Measurements from ENCODE around the gene EPG5.
"Not testable (repeated sequence)": the region's sequence is repeated elsewhere in the genome, so short reads cannot be mapped to it uniquely, and the experiment has no call there.

Gene EPG5

DNA sequence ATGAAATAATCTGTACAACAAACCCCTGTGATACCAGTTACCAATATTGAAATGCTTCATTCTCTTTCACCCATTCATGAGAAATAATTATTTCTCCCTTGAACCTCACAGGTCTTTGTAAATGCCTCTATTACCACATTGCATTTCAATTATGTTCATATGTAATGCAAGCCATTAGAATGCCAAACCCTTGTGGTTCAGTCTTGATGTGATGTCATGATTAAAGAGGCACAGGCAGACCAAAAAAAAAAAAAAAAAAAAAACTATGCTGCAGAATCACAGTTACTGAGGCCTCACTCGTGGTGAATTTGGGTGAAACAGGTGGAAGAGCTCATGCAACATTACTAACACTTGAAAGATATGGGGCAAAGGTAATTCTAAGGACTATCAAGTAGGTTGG is 9.4 kb upstream of the EPG5 start:
- Histone ChIP-seq H3K9me2 (replicated peaks; ENCODE audit: insufficient read depth, low read length) (no peaks in the 10 kb centered on the region), H4K20me1 (ENCODE audit: low read depth, low read length) (no peaks in the 10 kb centered on the region), H3K79me2 (ENCODE audit: insufficient read depth, low read length) (no peaks in the 10 kb centered on the region), H3K4me2 (ENCODE audit: low read depth, low read length, poor library complexity, severe bottlenecking) (no peak overlapping the region), H3K27me3 (ENCODE audit: low read length) (no peaks in the 10 kb centered on the region), H3K9me3 (ENCODE audit: insufficient read depth, low read length) (no peaks in the 10 kb centered on the region), H3K9ac (ENCODE audit: low read length) (no peak overlapping the region), H2AFZ (ENCODE audit: low read depth, low read length, severe bottlenecking) (no peak overlapping the region), H3K27ac (ENCODE audit: low read depth, low read length) (no peak overlapping the region), H3F3A (ENCODE audit: insufficient read depth) (no peaks in the 10 kb centered on the region), H3K36me3 (ENCODE audit: low read length) (no peaks in the 10 kb centered on the region), H3K4me3 (ENCODE audit: insufficient read depth, low read length, poor library complexity, severe bottlenecking) (no peak overlapping the region)
- TF ChIP-seq, protein P1, sequence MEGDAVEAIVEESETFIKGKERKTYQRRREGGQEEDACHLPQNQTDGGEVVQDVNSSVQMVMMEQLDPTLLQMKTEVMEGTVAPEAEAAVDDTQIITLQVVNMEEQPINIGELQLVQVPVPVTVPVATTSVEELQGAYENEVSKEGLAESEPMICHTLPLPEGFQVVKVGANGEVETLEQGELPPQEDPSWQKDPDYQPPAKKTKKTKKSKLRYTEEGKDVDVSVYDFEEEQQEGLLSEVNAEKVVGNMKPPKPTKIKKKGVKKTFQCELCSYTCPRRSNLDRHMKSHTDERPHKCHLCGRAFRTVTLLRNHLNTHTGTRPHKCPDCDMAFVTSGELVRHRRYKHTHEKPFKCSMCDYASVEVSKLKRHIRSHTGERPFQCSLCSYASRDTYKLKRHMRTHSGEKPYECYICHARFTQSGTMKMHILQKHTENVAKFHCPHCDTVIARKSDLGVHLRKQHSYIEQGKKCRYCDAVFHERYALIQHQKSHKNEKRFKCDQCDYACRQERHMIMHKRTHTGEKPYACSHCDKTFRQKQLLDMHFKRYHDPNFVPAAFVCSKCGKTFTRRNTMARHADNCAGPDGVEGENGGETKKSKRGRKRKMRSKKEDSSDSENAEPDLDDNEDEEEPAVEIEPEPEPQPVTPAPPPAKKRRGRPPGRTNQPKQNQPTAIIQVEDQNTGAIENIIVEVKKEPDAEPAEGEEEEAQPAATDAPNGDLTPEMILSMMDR (IDR thresholded peaks at IDR 0.05; ENCODE audit: insufficient read depth, low read length, poor library complexity, severe bottlenecking): no peak
- TF ChIP-seq EZH2phosphoT487 (conservative IDR thresholded peaks at IDR 0.05; ENCODE audit: low read length): no peak

DNA sequence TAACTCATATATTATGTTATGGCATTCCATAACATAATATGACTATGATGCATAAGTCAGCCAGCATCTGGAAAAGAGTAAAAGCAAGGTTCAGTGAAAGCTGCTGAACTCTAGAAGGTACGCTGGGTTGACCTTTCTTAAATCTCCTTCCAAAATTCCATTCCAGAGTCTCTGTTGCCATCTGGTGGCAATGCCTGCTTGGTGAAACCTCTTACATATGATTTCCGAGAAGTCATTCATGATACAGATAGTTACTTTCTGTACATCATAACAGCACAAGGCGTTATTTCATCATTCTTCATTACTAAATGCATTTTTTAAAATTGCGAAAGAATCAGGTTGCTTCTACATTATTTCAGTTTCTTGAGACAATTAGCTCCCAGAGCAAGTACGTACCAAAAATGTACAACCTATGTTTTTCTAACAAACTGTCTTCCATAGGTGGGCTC is 7.0 kb upstream of the EPG5 start:
- no peak overlapping the region for H2AFZ ChIP-seq (ENCODE audit: low read depth, low read length, severe bottlenecking)
- no peak for TF ChIP-seq EZH2phosphoT487 (conservative IDR thresholded peaks at IDR 0.05; ENCODE audit: low read length)
- TF ChIP-seq, protein P1 (IDR thresholded peaks at IDR 0.05; ENCODE audit: insufficient read depth, low read length, poor library complexity, severe bottlenecking): peak; percentile 63
- H4K20me1 ChIP-seq (ENCODE audit: low read depth, low read length): no peaks in the 10 kb centered on the region
- no peaks in the 10 kb centered on the region for H3K27me3 ChIP-seq (ENCODE audit: low read length)
- H3K36me3 ChIP-seq (ENCODE audit: low read length): no peaks in the 10 kb centered on the region
- no peaks in the 10 kb centered on the region for H3K9me2 ChIP-seq (replicated peaks; ENCODE audit: insufficient read depth, low read length)
- H3K4me3 ChIP-seq (ENCODE audit: insufficient read depth, low read length, poor library complexity, severe bottlenecking): no peak overlapping the region
- H3F3A ChIP-seq (ENCODE audit: insufficient read depth): no peaks in the 10 kb centered on the region
- H3K27ac ChIP-seq (ENCODE audit: low read depth, low read length): no peak overlapping the region
- H3K9ac ChIP-seq (ENCODE audit: low read length): no peak overlapping the region
- H3K4me2 ChIP-seq (ENCODE audit: low read depth, low read length, poor library complexity, severe bottlenecking): peak overlapping the region; percentile 1
- no peaks in the 10 kb centered on the region for H3K79me2 ChIP-seq (ENCODE audit: insufficient read depth, low read length)
- no peaks in the 10 kb centered on the region for H3K9me3 ChIP-seq (ENCODE audit: insufficient read depth, low read length)

DNA sequence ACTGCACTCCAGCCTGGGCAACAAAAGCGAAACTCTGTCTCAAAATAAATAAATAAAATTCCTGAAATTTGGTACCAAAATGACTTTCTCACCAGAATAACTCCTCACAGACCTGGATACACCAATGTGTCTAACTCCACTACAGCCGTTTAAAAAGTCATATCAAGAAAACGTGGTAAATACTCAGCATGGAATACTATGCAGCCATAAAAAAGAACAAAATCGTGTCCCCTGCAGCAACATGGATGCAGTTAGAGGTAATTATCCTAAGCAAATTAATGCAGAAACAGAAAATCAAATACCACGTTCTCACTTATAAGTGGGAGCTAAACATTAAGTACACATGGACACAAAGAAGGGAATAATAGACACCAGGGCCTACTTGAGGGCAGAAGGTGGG is 2.2 kb downstream of the EPG5 start:
- H3K27me3 ChIP-seq (ENCODE audit: low read length); H3K36me3 ChIP-seq (ENCODE audit: low read length); H3K9me2 ChIP-seq (replicated peaks; ENCODE audit: insufficient read depth, low read length); H3K9me3 ChIP-seq (ENCODE audit: insufficient read depth, low read length); H4K20me1 ChIP-seq (ENCODE audit: low read depth, low read length); H3K9ac ChIP-seq (ENCODE audit: low read length); H3K4me2 ChIP-seq (ENCODE audit: low read depth, low read length, poor library complexity, severe bottlenecking); H3K4me3 ChIP-seq (ENCODE audit: insufficient read depth, low read length, poor library complexity, severe bottlenecking); H3F3A ChIP-seq (ENCODE audit: insufficient read depth); H3K27ac ChIP-seq (ENCODE audit: low read depth, low read length); H2AFZ ChIP-seq (ENCODE audit: low read depth, low read length, severe bottlenecking): not testable (repeated sequence)
- H3K79me2 ChIP-seq (ENCODE audit: insufficient read depth, low read length): peaks cover 34% of the 10 kb centered on the region

DNA sequence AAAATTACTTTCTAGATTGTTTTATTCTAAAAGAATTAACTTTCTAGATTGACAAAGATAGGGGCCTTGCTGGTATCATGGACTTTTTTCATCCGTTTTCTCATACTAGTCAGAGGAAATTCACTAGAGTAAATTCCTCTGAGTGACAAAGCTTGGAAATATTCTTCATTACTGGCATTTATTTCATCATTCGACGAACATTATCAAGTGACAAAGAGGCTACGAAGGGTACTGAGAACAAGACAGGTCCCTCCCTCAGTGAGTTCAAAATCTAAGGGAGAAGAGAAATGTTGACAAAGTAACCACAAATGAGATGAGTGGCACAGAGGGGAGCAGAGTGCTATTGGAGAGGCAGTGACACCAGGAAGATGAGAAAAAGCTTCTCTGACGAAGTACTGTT is 4.3 kb downstream of the EPG5 start:
- H3K9ac ChIP-seq (ENCODE audit: low read length): no peak overlapping the region

More for the DNA sequence above, 4.3 kb downstream of the EPG5 start:
- H4K20me1 ChIP-seq (ENCODE audit: low read depth, low read length): no peaks in the 10 kb centered on the region
- H2AFZ ChIP-seq (ENCODE audit: low read depth, low read length, severe bottlenecking): no peak overlapping the region
- no peak overlapping the region for H3K4me3 ChIP-seq (ENCODE audit: insufficient read depth, low read length, poor library complexity, severe bottlenecking)
- H3K9me2 ChIP-seq (replicated peaks; ENCODE audit: insufficient read depth, low read length): no peaks in the 10 kb centered on the region
- H3K27me3 ChIP-seq (ENCODE audit: low read length): no peaks in the 10 kb centered on the region
- no peak overlapping the region for H3K4me2 ChIP-seq (ENCODE audit: low read depth, low read length, poor library complexity, severe bottlenecking)
- H3K9me3 ChIP-seq (ENCODE audit: insufficient read depth, low read length): no peaks in the 10 kb centered on the region
- 0 out of 2 replicates have a peak, but pooled peaks cover 4% of the 10 kb centered on the region for H3F3A ChIP-seq (ENCODE audit: insufficient read depth)
- TF ChIP-seq, protein P1 (IDR thresholded peaks at IDR 0.05; ENCODE audit: insufficient read depth, low read length, poor library complexity, severe bottlenecking): no peak
- no peak for TF ChIP-seq EZH2phosphoT487 (conservative IDR thresholded peaks at IDR 0.05; ENCODE audit: low read length)
- peaks cover 37% of the 10 kb centered on the region for H3K79me2 ChIP-seq (ENCODE audit: insufficient read depth, low read length)
- H3K36me3 ChIP-seq (ENCODE audit: low read length): no peaks in the 10 kb centered on the region
- H3K27ac ChIP-seq (ENCODE audit: low read depth, low read length): no peak overlapping the region
